SU-DHL-6 (cell line): ENCODE data around the gene IL1RL1.

Source experiments
- EZH2phosphoT487 ChIP-seq: fragments of 200-600 bp; sonication (generic), shearing (Covaris generic); conservative IDR thresholded peaks from 2 replicates; pipeline ENCODE4 v1.6.1; 2018; ENCODE audit warnings: mild to moderate bottlenecking, antibody characterized with exemption, low read length, moderate library complexity, mixed read lengths
- TF ChIP-seq, protein P1 (sequence below): fragments of 200-600 bp; sonication (generic); IDR thresholded peaks from one replicate; pipeline ENCODE4 v1.5.1; 2017; ENCODE audit warnings: antibody characterized with exemption, mild to moderate bottlenecking, low read length, moderate library complexity; ENCODE audit not compliant: insufficient read depth, poor library complexity, severe bottlenecking

DNA sequence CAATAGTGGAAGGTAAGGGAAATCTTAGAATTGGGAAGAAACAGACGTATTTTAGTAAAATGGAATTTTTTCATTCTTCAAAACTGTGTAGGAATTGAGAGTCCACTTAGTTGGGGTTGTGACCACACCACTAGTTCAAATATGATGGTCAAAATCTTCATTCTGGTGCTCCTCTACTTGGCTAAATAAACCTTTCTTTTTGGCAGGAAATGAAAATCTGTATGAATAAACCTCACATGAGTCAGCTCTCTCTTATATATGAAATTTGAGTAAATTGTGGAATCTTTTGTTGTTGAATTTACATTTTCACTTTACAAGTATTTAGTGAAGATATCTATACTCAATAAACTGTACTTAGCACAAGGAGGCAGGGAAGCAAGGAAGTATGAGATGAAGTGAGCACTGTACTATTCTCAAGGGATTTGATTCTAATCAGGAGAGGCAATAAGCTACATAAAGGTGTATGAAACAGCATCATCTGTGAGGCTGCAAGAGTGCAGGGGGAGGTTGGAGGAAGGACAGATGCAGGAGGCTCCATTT is 64.8 kb downstream of the IL1RL1 start:
- TF ChIP-seq, protein P1, sequence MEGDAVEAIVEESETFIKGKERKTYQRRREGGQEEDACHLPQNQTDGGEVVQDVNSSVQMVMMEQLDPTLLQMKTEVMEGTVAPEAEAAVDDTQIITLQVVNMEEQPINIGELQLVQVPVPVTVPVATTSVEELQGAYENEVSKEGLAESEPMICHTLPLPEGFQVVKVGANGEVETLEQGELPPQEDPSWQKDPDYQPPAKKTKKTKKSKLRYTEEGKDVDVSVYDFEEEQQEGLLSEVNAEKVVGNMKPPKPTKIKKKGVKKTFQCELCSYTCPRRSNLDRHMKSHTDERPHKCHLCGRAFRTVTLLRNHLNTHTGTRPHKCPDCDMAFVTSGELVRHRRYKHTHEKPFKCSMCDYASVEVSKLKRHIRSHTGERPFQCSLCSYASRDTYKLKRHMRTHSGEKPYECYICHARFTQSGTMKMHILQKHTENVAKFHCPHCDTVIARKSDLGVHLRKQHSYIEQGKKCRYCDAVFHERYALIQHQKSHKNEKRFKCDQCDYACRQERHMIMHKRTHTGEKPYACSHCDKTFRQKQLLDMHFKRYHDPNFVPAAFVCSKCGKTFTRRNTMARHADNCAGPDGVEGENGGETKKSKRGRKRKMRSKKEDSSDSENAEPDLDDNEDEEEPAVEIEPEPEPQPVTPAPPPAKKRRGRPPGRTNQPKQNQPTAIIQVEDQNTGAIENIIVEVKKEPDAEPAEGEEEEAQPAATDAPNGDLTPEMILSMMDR = no peak
- TF ChIP-seq EZH2phosphoT487 = no peak
